Medulla oblongata (tissue), 1 donor: ENCODE measurements around the gene ZNF827.

Experiments
- DNase-seq: peaks from one replicate; pipeline ENCODE4 v3.0.0-alpha.2; 2015; ENCODE audit errors: extremely low spot score

The ZNF827 gene

GRCh38 chr4:145938618-145939440 lies at the start of gene ZNF827:
Gene ZNF827, minus strand, starts transcription at chr4:145938823. Its CDS starts 416 bp downstream, at chr4:145938407.
- DNase-seq: peak; percentile 72

- DNase-seq: no peak
Measured at GRCh38 chr4:145984563-145984962, 45.9 kb upstream of the ZNF827 start.

- DNase-seq: no peak
Measured at GRCh38 chr4:145982791-145983190, 44.2 kb upstream of the ZNF827 start.

GRCh38 chr4:145979160-145979559 lies 40.5 kb upstream of the ZNF827 start:
- no peak for DNase-seq

- DNase-seq: no peak
Measured at GRCh38 chr4:145976680-145977079, 38.1 kb upstream of the ZNF827 start.

GRCh38 chr4:145960012-145960411 lies 21.4 kb upstream of the ZNF827 start:
- DNase-seq: no peak

GRCh38 chr4:145957302-145957701 lies 18.7 kb upstream of the ZNF827 start:
- DNase-seq: no peak

GRCh38 chr4:145956288-145956890 lies 17.8 kb upstream of the ZNF827 start:
- peak; percentile 46 for DNase-seq

- DNase-seq: no peak
Measured at GRCh38 chr4:145954924-145955339, 16.3 kb upstream of the ZNF827 start.

- no peak for DNase-seq
Measured at GRCh38 chr4:145951931-145952330, 13.3 kb upstream of the ZNF827 start.

- DNase-seq: no peak
Measured at GRCh38 chr4:145945431-145946155, 7.0 kb upstream of the ZNF827 start.

- DNase-seq: no peak
Measured at GRCh38 chr4:145944886-145945285, 6.3 kb upstream of the ZNF827 start.

GRCh38 chr4:145939856-145940255 lies 1.2 kb upstream of the ZNF827 start:
- no peak for DNase-seq

- no peak for DNase-seq
Measured at GRCh38 chr4:145939441-145939750, 773 bp upstream of the ZNF827 start.

GRCh38 chr4:145937971-145938611 lies 532 bp downstream of the ZNF827 start:
- DNase-seq: peak; percentile 38

- peak; percentile 62 for DNase-seq
Measured at GRCh38 chr4:145936997-145937901, 1.4 kb downstream of the ZNF827 start.

- peak; percentile 64 for DNase-seq
Measured at GRCh38 chr4:145936142-145936996, 2.3 kb downstream of the ZNF827 start.

GRCh38 chr4:145935253-145936141 lies 3.1 kb downstream of the ZNF827 start:
- peak; percentile 42 for DNase-seq

GRCh38 chr4:145934434-145935047 lies 4.1 kb downstream of the ZNF827 start:
- DNase-seq: peak; percentile 17
